ENCODE data around the gene OVOL1. TPM values are rescaled to one million over a fixed set of nuclear protein-coding genes. Genes with fewer than 3 reads are reported as not detected.

OVOL1 gene
- total and polyA plus RNA-seq, 2 of the 13 experiments (the other 11 are each of a cell fraction or from before 2014, with no cell fraction given): 0.01 TPM; not detected in 1

- TF ChIP-seq MXI1 (IDR thresholded peaks at IDR 0.05; ENCODE audit: borderline replicate concordance, low read depth, low read length) (no peak), FOXP1 (IDR thresholded peaks at IDR 0.05) (no peak), FOXP1 (CRISPR knock-in tag; IDR thresholded peaks at IDR 0.05) (no peak), AKNA (CRISPR knock-in tag; IDR thresholded peaks at IDR 0.05; ENCODE audit: borderline replicate concordance) (no peak), ZNF383 (CRISPR knock-in tag; IDR thresholded peaks at IDR 0.05; ENCODE audit: borderline replicate concordance) (no peak), ZNF468 (CRISPR knock-in tag; IDR thresholded peaks at IDR 0.05) (no peak), ATF4 (CRISPR knock-in tag; IDR thresholded peaks at IDR 0.05) (no peak), FOXM1 (CRISPR knock-in tag; IDR thresholded peaks at IDR 0.05) (no peak), ERF (CRISPR knock-in tag; IDR thresholded peaks at IDR 0.05) (no peak), ZNF446 (CRISPR knock-in tag; IDR thresholded peaks at IDR 0.05) (no peak), ZNF558 (CRISPR knock-in tag; IDR thresholded peaks at IDR 0.05; ENCODE audit: borderline replicate concordance) (no peak), ZBTB39 (CRISPR knock-in tag; IDR thresholded peaks at IDR 0.05) (no peak), ETV5 (CRISPR knock-in tag; IDR thresholded peaks at IDR 0.05; ENCODE audit: borderline replicate concordance) (peak; percentile 55; the same call in 1 of the 2 replicates), ZNF773 (CRISPR knock-in tag; IDR thresholded peaks at IDR 0.05; ENCODE audit: borderline replicate concordance) (no peak), NFE2 (CRISPR knock-in tag; IDR thresholded peaks at IDR 0.05) (no peak), ZNF629 (CRISPR knock-in tag; conservative IDR thresholded peaks at IDR 0.05) (0 out of 2 replicates have a peak, but pooled peaks have one; percentile 11), PLRG1 (conservative IDR thresholded peaks at IDR 0.05) (no peak), TRIM24 (CRISPR knock-in tag; IDR thresholded peaks at IDR 0.05) (no peak), ZNF547 (CRISPR knock-in tag; IDR thresholded peaks at IDR 0.05) (no peak), MEF2D (CRISPR knock-in tag; IDR thresholded peaks at IDR 0.05) (0 out of 2 replicates have a peak, but pooled peaks have one; percentile 37), CREM (IDR thresholded peaks at IDR 0.05) (no peak), CREM (CRISPR knock-in tag; IDR thresholded peaks at IDR 0.05) (no peak), ZMAT3 (CRISPR knock-in tag; conservative IDR thresholded peaks at IDR 0.05) (no peak), ZNF780A (CRISPR knock-in tag; IDR thresholded peaks at IDR 0.05) (no peak), SETDB1 (CRISPR knock-in tag; IDR thresholded peaks at IDR 0.05; ENCODE audit: borderline replicate concordance) (no peak), SOX6 (IDR thresholded peaks at IDR 0.05) (no peak), SOX6 (CRISPR knock-in tag; IDR thresholded peaks at IDR 0.05) (peak; percentile 17; the same call in 1 of the 2 replicates), RARA (CRISPR knock-in tag; IDR thresholded peaks at IDR 0.05) (peak; percentile 49)
These were observed 34.2 kb downstream of the OVOL1 start (continued) for GRCh38 chr11:65821107-65821506.

Data from HepG2 (cell line).